Measurements from ENCODE around the gene PTAFR.

GRCh38 chr1:28159680-28160079 lies 16.8 kb downstream of the PTAFR start:
- TF ChIP-seq POLR2A (IDR thresholded peaks at IDR 0.05) (no peak), CTCF (IDR thresholded peaks at IDR 0.05) (no peak), POLR2AphosphoS5 (IDR thresholded peaks at IDR 0.05) (no peak), EP300 (IDR thresholded peaks at IDR 0.05; ENCODE audit: low read depth) (no peak)
